ENCODE measurements around the gene PDE3B.

The PDE3B gene

DNA sequence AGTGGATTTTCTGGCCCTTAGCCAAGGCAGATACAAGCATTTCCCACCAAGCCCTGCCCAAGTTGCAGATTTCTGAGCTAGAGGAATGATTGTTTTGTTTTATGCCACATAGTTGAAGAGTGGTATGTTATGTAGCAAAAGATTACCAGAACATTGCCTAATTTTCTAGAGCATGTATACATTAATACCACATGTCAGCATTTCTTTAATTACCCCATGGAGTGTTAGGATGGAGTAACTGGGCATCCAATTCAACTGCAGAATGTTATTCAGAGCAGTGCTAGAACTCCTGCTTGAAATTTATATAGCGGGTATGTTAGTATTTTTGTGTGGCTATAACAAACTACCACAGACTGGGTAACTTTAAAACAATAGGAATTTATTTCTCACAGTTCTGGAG lies 272.8 kb downstream of the PDE3B start:
- DNase-seq = no peak

Data from amygdala (tissue), 56 donors.